Brain microvascular endothelial cell (primary cell): ENCODE results near the gene LYZL1.

Experiments used
- DNase-seq: peaks from one replicate; pipeline ENCODE4 v3.0.0-alpha.2; 2020
- H3K27ac ChIP-seq: fragments of 250-450 bp; sonication (Bioruptor Pico); 2 replicates; pipeline ENCODE4 v1.5.1; 2020; ENCODE audit warnings: mild to moderate bottlenecking, moderate library complexity
- H3K27me3 ChIP-seq: fragments of 250-450 bp; sonication (Bioruptor Pico); replicated peaks from 2 replicates; pipeline ENCODE4 v1.5.1; 2020; ENCODE audit warnings: mild to moderate bottlenecking
- H3K36me3 ChIP-seq: fragments of 250-450 bp; sonication (Bioruptor Pico); replicated peaks from 2 replicates; pipeline ENCODE4 v1.5.1; 2020; ENCODE audit warnings: mild to moderate bottlenecking
- H3K4me3 ChIP-seq: 2 replicates; pipeline ENCODE4 v1.5.1; 2011; ENCODE audit warnings: low read depth, mild to moderate bottlenecking, control low read depth, low read length, moderate library complexity
- in situ Hi-C: cut with HindIII; loops from 2 replicates; pipeline ENCODE4 v1.10.0; 2017; ENCODE audit warnings: low sequenced_read_pairs, low pct_ligation_motif_present
- TF ChIP-seq, protein P1 (sequence below): IDR thresholded peaks from 2 replicates; pipeline ENCODE4 v1.5.1; 2011; ENCODE audit warnings: low read depth, mild to moderate bottlenecking, moderate library complexity, low read length, control low read depth, inconsistent platforms; ENCODE audit errors: missing control alignments

Gene LYZL1

DNA sequence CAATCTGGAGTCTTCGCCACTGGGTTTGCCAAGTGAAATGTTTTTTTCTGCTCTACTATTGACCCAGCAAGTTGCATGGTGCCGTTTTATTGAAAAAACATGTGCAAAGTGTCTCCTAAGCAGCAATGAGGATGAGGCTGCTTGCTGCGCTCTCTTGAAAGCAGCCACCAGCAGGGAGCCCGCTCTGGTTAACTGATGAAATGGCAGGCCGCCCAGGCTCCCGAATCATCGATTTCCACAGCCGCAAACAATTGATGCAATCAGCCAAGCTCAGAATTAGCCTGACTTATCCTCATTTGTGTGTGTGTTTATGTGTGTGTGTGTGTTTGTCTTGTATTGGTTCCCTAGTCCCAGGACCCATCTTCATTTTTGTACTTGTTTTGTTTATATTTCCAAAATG lies 22.2 kb upstream of the LYZL1 start:
- Histone ChIP-seq H3K27me3 (no peaks in the 10 kb centered on the region), H3K4me3 (no peak overlapping the region), H3K36me3 (no peaks in the 10 kb centered on the region), H3K27ac (no peak overlapping the region)
- TF ChIP-seq, protein P1, sequence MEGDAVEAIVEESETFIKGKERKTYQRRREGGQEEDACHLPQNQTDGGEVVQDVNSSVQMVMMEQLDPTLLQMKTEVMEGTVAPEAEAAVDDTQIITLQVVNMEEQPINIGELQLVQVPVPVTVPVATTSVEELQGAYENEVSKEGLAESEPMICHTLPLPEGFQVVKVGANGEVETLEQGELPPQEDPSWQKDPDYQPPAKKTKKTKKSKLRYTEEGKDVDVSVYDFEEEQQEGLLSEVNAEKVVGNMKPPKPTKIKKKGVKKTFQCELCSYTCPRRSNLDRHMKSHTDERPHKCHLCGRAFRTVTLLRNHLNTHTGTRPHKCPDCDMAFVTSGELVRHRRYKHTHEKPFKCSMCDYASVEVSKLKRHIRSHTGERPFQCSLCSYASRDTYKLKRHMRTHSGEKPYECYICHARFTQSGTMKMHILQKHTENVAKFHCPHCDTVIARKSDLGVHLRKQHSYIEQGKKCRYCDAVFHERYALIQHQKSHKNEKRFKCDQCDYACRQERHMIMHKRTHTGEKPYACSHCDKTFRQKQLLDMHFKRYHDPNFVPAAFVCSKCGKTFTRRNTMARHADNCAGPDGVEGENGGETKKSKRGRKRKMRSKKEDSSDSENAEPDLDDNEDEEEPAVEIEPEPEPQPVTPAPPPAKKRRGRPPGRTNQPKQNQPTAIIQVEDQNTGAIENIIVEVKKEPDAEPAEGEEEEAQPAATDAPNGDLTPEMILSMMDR: peak; percentile 14
- peak; percentile 25 for DNase-seq
- in situ Hi-C loops: no loop called here

DNA sequence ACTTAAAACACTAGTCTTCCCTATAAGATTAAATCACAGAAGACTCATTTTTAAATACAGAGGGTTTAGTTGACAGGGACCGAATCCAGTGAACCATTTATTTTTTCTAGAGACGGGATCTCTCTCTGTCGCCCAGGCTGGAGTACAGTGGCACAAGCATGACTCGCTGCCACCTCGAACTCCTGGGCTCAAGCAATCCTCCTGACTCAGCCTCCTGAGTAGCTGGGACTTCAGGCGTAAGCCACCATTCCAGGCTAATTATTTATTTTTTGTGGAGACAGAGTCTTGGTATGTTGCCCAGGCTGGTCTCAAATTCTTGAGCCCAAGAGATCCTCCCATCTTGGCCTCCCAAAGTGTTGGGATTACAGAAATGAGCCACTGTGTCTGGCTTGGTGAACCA lies 20.9 kb upstream of the LYZL1 start:
- Histone ChIP-seq H3K4me3 (no peak overlapping the region), H3K27ac (no peak overlapping the region), H3K27me3 (no peaks in the 10 kb centered on the region), H3K36me3 (no peaks in the 10 kb centered on the region)
- TF ChIP-seq, protein P1: no peak
- in situ Hi-C loops: no loop called here
- DNase-seq: no peak

GRCh38 chr10:29269486-29269885 lies 19.4 kb upstream of the LYZL1 start:
- Histone ChIP-seq H3K27me3 (no peaks in the 10 kb centered on the region), H3K27ac (no peak overlapping the region), H3K4me3 (no peak overlapping the region), H3K36me3 (no peaks in the 10 kb centered on the region)
- TF ChIP-seq, protein P1: no peak
- DNase-seq: no peak
- in situ Hi-C loops: no loop called here

DNA sequence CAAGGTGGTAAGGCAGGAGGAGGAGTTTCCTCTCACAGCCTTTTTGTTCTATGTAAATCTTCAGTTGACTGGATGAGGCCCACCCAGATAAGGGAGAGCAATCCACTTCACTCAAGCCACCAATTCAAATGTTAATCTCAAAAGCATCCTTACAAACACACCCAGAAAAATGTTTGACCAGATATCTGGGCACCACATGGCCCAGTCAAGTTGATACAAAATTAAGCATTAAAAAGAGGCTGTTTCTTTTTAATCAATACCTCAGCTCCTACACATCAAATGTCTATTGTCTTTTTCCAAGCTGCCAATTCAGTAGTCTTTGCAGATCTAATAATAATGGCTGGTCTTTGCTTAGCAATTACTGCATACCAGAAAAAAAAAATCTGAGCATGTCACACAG lies 18.0 kb upstream of the LYZL1 start:
- no peaks in the 10 kb centered on the region for H3K27me3 ChIP-seq
- DNase-seq: no peak
- in situ Hi-C loops: no loop called here
- no peak overlapping the region for H3K4me3 ChIP-seq
- TF ChIP-seq, protein P1: no peak
- H3K27ac ChIP-seq: no peak overlapping the region
- no peaks in the 10 kb centered on the region for H3K36me3 ChIP-seq

GRCh38 chr10:29271877-29272276 lies 17.0 kb upstream of the LYZL1 start:
- in situ Hi-C loops: no loop called here
- Histone ChIP-seq H3K27me3 (no peaks in the 10 kb centered on the region), H3K4me3 (no peak overlapping the region), H3K36me3 (no peaks in the 10 kb centered on the region), H3K27ac (no peak overlapping the region)
- DNase-seq: no peak
- TF ChIP-seq, protein P1: no peak

- TF ChIP-seq, protein P1: no peak
- no peak for DNase-seq
- Histone ChIP-seq H3K27ac (no peak overlapping the region), H3K27me3 (no peaks in the 10 kb centered on the region), H3K36me3 (no peaks in the 10 kb centered on the region), H3K4me3 (no peak overlapping the region)
- in situ Hi-C loops: no loop called here
Observed at GRCh38 chr10:29273478-29273877, 15.4 kb upstream of the LYZL1 start.
